ENCODE data around the gene RAB11A.

The RAB11A gene

GRCh38 chr15:65869126-65869953 is at the start of gene RAB11A:
Gene RAB11A, plus strand, starts transcription at chr15:65869491. Its CDS starts 95 bp downstream, at chr15:65869586.
- DNase-seq = peak; percentile 73

DNA sequence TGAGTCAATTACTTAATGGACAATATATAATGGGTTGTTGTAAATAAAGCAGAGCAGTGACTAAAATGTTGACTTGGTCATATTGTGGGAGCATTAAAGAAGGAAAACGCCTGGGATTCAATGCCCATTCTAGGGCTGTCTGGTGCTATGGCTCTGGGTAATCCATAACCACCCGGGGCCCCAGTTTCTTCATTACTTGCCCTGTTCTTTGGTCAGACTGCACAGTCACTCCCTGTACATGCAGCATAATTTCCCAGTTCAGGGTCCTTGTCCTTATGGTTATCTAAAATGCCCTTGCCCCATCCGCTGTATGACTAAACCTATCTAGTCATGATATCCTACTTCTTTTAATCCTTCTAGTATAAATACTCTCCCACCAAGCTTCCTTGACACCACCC is 49.7 kb upstream of the RAB11A start:
- peak; percentile 49 for DNase-seq

GRCh38 chr15:65821070-65821469 is 48.2 kb upstream of the RAB11A start:
- no peak for DNase-seq

DNA sequence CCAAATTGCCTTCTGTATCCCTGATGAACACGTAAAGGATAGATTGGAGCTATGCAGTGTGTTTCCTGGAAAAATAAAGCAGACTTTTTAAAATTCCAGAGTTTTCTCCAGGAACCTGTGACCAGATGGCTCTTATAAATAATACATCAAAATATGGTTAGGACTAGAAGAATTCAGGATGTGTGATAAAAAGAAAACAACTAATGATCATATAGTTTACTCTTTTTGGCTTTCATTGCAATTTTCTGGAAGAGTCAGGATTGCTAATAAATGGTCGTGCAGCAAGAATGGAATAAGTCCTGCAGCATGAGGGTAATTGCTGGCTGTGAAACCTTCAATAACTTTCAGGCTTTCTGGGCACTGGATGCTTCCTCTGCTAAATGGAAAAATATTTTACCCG is 47.0 kb upstream of the RAB11A start:
- DNase-seq = no peak

GRCh38 chr15:65824031-65824743 is 45.1 kb upstream of the RAB11A start:
- peak; percentile 27 for DNase-seq

DNA sequence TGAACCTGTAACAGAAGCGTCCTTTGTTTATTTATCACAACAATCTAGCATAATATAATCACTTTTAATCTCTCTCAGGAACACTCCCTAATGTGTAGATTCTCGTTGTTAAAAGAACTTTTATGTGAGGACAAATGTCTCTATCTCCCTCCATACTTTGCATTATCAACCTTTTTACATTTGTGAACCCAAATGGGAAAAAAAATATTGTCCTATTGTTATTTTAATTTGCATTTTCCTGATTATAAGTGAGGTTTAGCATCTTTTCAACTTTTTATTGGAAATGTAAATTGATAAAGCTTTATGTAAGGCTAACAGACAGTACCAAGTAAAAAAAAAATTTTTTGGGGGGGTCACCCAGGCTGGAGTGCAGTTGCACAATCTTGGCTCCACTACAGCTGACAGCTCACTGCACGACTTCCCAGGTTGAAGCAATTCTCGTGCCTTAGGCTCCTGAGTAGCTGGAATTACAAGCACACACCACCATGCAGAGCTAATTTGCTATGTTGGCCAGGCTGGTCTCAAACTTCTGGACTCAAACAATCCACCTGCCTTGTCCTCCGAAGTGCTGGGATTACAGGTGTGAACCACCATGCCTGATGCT is 44.2 kb upstream of the RAB11A start:
- DNase-seq = no peak

GRCh38 chr15:65827065-65827464 is 42.2 kb upstream of the RAB11A start:
- no peak for DNase-seq

GRCh38 chr15:65828585-65828984 is 40.7 kb upstream of the RAB11A start:
- no peak for DNase-seq

DNA sequence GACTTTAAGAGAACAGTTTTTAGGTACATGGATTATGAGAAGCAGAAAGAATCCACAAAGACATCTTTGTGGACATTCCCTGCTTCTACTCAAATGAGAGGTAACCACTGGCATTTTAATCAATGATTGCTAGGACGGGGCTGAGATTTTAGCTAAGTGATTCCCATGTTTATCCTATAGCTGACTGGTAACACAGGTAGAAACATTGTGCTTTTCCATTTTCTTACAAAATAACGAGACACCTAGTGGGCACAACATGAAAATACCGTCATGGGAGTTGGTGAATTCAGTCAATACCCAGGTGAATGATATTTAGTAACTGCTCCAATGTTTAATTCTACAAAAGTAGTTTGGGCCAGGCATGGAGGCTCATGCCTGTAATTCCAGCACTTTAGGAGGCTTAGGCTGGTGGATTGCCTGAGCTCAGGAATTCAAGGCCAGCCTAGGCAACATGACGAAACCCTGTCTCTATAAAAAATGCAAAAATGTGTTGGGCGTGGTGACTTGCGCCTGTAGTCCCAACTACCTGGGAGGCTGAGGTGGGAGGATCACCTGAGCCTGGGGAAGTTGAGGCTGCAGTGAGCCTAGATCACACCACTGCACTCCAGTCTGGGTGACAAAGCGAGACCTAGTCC is 40.0 kb upstream of the RAB11A start:
- peak; percentile 22 for DNase-seq

DNA sequence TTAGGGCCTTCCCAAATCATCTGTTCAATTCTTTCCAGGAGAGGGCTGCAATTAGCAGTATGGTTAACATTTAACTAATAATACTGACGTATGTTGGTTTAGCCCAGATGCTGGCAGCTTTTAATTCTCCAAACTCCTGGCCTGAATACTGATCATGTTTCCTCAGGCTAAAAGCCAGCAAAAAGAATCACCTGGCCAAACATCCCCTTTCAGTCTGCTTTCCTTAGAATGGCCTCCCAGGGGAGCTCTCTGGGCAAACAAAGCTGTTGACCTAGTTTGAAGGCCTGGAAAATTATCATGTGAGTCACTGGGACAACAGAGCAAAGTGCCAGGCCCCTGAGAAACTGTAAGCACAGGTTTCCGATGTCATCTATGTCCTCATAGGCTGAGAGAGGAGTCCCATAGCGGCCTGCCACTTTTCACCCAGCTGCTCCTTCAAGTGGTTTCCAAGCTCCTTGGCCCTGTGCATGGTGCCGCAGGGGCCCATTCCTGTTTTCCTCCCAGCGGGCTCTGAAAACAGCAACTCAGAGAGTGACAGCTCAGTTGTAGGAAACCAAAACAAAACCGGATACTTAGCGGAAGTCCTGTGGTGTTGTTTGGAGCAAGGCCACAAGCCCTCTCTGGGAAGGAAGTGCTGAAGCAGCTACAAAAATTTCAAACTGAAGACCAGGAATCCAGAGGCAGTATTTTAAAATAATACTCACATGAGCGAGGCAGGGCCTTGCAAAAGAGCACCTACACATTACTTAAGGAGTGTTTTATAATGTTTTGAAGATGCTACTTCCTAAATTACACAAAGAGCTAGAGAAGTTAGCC is 36.5 kb upstream of the RAB11A start:
- peak; percentile 97 for DNase-seq

DNA sequence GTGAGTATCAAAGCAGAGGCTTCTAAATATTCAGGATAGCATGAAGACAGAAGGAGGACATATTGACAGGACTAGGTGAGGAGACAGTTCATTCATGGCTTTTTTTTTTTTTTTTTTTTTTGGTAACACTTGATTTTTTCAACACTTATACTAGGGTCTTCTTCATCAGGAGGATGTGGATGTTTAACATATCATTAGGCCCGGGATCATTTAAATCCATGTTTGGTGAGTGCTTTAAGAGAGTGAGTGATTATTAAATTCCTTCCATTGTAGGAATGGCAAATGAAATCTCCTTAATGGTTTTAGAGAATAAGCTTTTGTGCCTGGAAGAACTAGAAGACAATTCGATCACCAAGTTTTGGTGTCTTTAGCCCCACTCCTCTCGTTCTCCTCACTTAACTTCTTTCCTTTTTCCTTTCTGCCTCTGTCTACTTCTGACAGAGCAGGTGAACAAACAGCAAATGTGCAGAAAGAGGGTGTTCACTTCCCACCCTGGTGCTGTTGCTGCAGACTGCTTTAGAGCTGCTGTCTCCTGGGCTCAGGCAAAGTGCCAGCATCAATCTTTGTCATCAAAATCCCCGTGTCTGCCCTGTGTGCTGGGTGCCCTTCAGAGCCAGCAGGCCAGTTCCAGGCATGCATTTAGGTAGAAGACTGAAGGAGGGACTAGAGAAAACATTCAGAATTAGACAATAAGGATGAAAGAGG is 35.6 kb upstream of the RAB11A start:
- DNase-seq = peak; percentile 38

DNA sequence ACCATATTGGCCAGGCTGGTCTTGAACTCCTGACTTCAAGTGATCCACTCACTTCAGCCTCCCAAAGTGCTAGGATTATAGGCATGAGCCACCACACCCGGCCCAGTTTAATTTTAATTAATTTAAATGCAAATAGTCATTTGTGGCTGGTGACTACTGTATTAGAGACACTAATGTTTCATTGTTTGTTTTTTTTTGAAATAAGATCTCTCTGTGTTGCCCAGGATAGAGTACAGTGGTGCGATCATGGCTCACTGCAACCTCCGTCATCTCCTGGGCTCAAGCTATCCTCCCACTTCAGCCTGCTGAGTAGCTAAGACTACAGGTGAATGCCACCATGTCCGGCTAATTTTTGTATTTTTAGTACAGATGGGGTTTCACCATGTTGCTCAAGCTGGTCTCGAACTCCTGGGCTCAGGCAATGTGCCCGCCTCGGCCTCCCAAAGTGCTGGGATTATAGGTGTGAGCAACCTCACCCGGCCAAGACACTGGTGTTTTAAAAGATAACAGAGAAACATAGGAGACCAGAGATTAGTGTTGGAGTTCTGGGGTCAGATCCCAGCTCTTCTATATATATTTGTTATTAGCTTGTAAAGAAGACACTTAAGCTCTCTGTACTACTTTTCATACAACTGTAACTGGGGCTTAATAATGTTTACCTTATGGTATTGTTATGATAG is 34.5 kb upstream of the RAB11A start:
- no peak for DNase-seq

GRCh38 chr15:65835447-65835846 is 33.8 kb upstream of the RAB11A start:
- DNase-seq = no peak

GRCh38 chr15:65836665-65837064 is 32.6 kb upstream of the RAB11A start:
- no peak for DNase-seq

GRCh38 chr15:65837301-65838294 is 31.7 kb upstream of the RAB11A start:
- DNase-seq = no peak

DNA sequence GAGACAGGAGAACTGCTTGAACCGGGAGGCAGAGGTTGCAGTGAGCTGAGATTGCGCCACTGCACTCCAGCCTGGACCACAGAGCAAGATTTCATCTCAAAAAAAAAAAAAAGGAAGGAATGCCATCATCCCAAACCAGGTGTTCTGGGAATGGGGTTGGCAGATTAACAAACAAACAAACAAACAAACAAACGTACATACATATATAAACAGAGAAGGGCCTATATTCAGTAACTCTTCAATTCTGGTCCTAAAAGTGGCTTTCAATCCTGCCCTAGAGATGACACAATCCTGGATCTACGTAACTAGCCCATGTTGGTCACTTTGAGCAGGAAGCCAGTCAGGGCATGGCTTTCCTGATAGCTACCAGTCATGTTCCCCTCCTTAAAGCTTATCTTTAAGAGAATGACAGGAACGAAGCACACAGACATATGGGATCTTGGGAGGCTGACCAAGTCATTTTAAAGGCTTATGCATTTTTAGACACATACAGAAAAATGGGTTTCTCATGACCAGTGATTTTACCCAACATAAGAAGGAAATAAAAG is 29.9 kb upstream of the RAB11A start:
- DNase-seq = no peak

- DNase-seq = no peak
Observed at GRCh38 chr15:65839985-65840384, 29.3 kb upstream of the RAB11A start.

DNA sequence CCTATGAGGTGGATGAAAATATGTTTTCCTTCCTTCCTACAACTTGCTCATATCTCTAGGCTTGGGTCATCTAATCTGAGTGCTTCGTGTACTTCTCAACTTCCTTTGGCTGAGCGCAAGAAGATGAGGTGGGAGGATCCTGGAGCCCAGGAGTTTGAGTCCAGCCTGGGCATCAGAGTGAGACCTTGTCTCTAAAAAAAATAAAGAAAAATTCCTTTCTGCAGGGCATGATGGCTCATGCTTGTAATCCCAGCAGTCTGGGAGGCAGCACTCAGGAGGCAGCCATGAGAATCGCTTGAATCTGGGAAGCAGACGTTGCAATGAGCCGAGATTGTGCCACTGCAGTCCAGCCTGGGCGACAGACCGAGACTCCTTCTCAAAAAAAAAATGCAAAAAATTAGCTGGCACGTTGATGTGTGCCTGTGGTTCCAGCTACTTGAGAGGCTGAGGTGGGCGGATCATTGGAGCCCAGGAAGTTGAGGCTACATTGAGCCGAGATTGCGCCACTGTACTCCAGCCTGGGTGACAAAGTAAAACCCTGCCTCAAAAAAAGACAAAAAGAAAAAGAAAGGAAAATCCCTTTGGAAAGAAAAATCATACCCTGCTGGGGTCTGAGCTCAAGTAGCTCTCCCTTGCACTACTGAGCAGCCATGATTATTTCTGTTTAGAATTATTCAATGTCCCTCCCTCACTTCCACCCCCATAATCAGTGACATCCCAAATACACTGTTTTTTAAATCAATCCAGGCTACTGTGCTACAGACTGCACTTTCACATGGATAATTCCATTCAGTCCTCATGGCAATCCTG is 28.0 kb upstream of the RAB11A start:
- no peak for DNase-seq
